SK-N-SH (cell line): ENCODE data around the gene PF4V1. TPM values are rescaled to one million over a fixed set of nuclear protein-coding genes. Genes with fewer than 3 reads are reported as not detected.

Experiments
- CTCF ChIA-PET: fragments of 300-600, 350-600 bp; formaldehyde crosslinking; extraction: SDS; loops from one replicate; lab custom pipeline; 2021; lab: Yijun Ruan, JAX
- POLR2A ChIA-PET: fragments of 350-600 bp; sonication (Branson Sonifier 250); formaldehyde crosslinking; extraction: SDS; loops from one replicate; lab custom pipeline; 2020; ENCODE audit warnings: antibody characterized with exemption, inconsistent platforms; lab: Yijun Ruan, JAX
- DNase-seq: peaks from one replicate; pipeline ENCODE4 v3.0.0; 2012
- H2AFZ ChIP-seq: fragments of 200-600 bp; sonication (generic); 2 replicates; pipeline ENCODE4 v1.8.1; 2016; ENCODE audit warnings: antibody characterized with exemption, mild to moderate bottlenecking, low read depth
- H3F3A ChIP-seq: fragments of 200-600 bp; sonication (generic); replicated peaks from 2 replicates; pipeline ENCODE3; 2016; ENCODE audit warnings: antibody characterized with exemption, mild to moderate bottlenecking; ENCODE audit not compliant: insufficient read depth
- H3K27ac ChIP-seq, 2 experiments: fragments of 200-500 bp in 1 of 2; fragments of 200-600 bp in 1 of 2; sonication (Bioruptor generic) in 1 of 2; sonication (generic), shearing (Covaris generic) in 1 of 2; 2 replicates each; pipeline versions ENCODE4 v1.5.1 to v1.6.1; 2014 to 2016; ENCODE audit warnings: low read depth in 2 of 2, inconsistent platforms in 1 of 2, low read length in 1 of 2, mild to moderate bottlenecking in 1 of 2, mixed read lengths in 1 of 2
- H3K27me3 ChIP-seq: fragments of 200-600 bp; sonication (generic), shearing (Covaris generic); 2 replicates; pipeline ENCODE4 v1.6.1; 2016; ENCODE audit warnings: mixed run types; ENCODE audit not compliant: insufficient read depth
- H3K36me3 ChIP-seq, 2 experiments: fragments of 200-500 bp in 1 of 2; fragments of 200-600 bp in 1 of 2; sonication (Bioruptor generic) in 1 of 2; sonication (generic) in 1 of 2; replicated peaks in 1 of 2; 2 replicates each; pipeline versions ENCODE3 to v1.5.1; 2014 to 2016; ENCODE audit warnings: low read length in 1 of 2, mild to moderate bottlenecking in 1 of 2; ENCODE audit not compliant: insufficient read depth in 2 of 2, control insufficient read depth in 1 of 2
- H3K4me1 ChIP-seq, 2 experiments: fragments of 200-500 bp in 1 of 2; fragments of 200-600 bp in 1 of 2; sonication (Bioruptor generic) in 1 of 2; sonication (generic), shearing (Covaris generic) in 1 of 2; 2 replicates each; pipeline versions ENCODE4 v1.5.1 to v1.6.1; 2014 to 2016; ENCODE audit warnings: low read depth in 1 of 2, low read length in 1 of 2, mixed run types in 1 of 2; ENCODE audit not compliant: insufficient read depth in 2 of 2, control insufficient read depth in 1 of 2
- H3K4me2 ChIP-seq: fragments of 200-600 bp; sonication (generic), shearing (Covaris generic); 2 replicates; pipeline ENCODE4 v1.6.1; 2017; ENCODE audit warnings: mixed run types
- H3K4me3 ChIP-seq, 2 experiments: fragments of 200-500 bp in 1 of 2; fragments of 200-600 bp in 1 of 2; sonication (Bioruptor generic) in 1 of 2; sonication (generic), shearing (Covaris generic) in 1 of 2; 2 replicates each; pipeline versions ENCODE4 v1.5.1 to v1.8.1; 2014 to 2016; ENCODE audit warnings: low read depth in 2 of 2, inconsistent platforms in 1 of 2, low read length in 1 of 2, mild to moderate bottlenecking in 1 of 2, mixed read lengths in 1 of 2, moderate library complexity in 1 of 2
- H3K79me2 ChIP-seq: fragments of 200-600 bp; sonication (generic); 2 replicates; pipeline ENCODE4 v1.8.1; 2017; ENCODE audit warnings: mild to moderate bottlenecking; ENCODE audit not compliant: insufficient read depth
- H3K9ac ChIP-seq: fragments of 200-600 bp; sonication (generic); 2 replicates; pipeline ENCODE4 v1.6.1; 2017; ENCODE audit warnings: mixed run types
- H3K9me2 ChIP-seq: fragments of 200-600 bp; sonication (generic); 2 replicates; pipeline ENCODE4 v1.6.1; 2017; ENCODE audit warnings: mixed run types
- H3K9me3 ChIP-seq: fragments of 200-600 bp; sonication (generic); 2 replicates; pipeline ENCODE4 v1.6.1; 2017; ENCODE audit warnings: mixed run types, mild to moderate bottlenecking, moderate library complexity
- H4K20me1 ChIP-seq: fragments of 200-600 bp; sonication (generic); 2 replicates; pipeline ENCODE4 v1.6.1; 2017; ENCODE audit warnings: mild to moderate bottlenecking, mixed run types; ENCODE audit not compliant: insufficient read depth
- CHD2 ChIP-seq: fragments of 150-350 bp; IDR thresholded peaks from 2 replicates; pipeline ENCODE4 v1.6.1; 2018; ENCODE audit warnings: low read length; ENCODE audit not compliant: partially characterized antibody
- CTCF ChIP-seq: fragments of 200-600 bp; sonication (generic); IDR thresholded peaks from 2 replicates; pipeline ENCODE4 v1.6.1; 2017; ENCODE audit warnings: antibody characterized with exemption, mild to moderate bottlenecking, moderate library complexity
- EP300 ChIP-seq, 2 experiments: IDR thresholded peaks; 2 replicates each; pipeline versions ENCODE4 v1.4.0 to v1.6.1; 2012; ENCODE audit warnings: borderline replicate concordance in 1 of 2, low read depth in 1 of 2, low read length in 1 of 2
- EZH2phosphoT487 ChIP-seq: fragments of 200-600 bp; sonication (generic); IDR thresholded peaks from 2 replicates; pipeline ENCODE4 v1.6.1; 2017; ENCODE audit warnings: low read depth, mixed run types, mild to moderate bottlenecking, antibody characterized with exemption, moderate library complexity, borderline replicate concordance
- FOSL2 ChIP-seq: IDR thresholded peaks from 2 replicates; pipeline ENCODE4 v1.4.0; 2012; ENCODE audit warnings: low read depth, mild to moderate bottlenecking, moderate library complexity, borderline replicate concordance
- FOXJ3 ChIP-seq: sonication (generic); formaldehyde crosslinking; IDR thresholded peaks from 2 replicates; pipeline ENCODE4 v1.5.1; 2020; ENCODE audit warnings: mild to moderate bottlenecking, missing genetic modification reagents
- FOXM1 ChIP-seq: IDR thresholded peaks from 2 replicates; pipeline ENCODE4 v1.4.0; 2012; ENCODE audit warnings: low read depth, mild to moderate bottlenecking
- NRF1 ChIP-seq: IDR thresholded peaks from 2 replicates; pipeline ENCODE4 v1.6.1; 2012; ENCODE audit warnings: low read depth, mild to moderate bottlenecking, low read length
- RAD21 ChIP-seq: IDR thresholded peaks from 2 replicates; pipeline ENCODE4 v1.6.1; 2012; ENCODE audit warnings: mild to moderate bottlenecking, low read length
- RCOR1 ChIP-seq: fragments of 150-350 bp; IDR thresholded peaks from 2 replicates; pipeline ENCODE4 v1.6.1; 2017; ENCODE audit warnings: antibody characterized with exemption, low read length
- RXRA ChIP-seq: IDR thresholded peaks from 2 replicates; pipeline ENCODE4 v1.4.0; 2012; ENCODE audit warnings: low read depth, mild to moderate bottlenecking, borderline replicate concordance
- SMC3 ChIP-seq: IDR thresholded peaks from 2 replicates; pipeline ENCODE4 v1.6.1; 2012; ENCODE audit warnings: low read depth, low read length, improper control_type of control experiment
- TCF12 ChIP-seq: IDR thresholded peaks from 2 replicates; pipeline ENCODE4 v1.4.0; 2012
- YY1 ChIP-seq: IDR thresholded peaks from 2 replicates; pipeline ENCODE4 v1.4.0; 2012; ENCODE audit warnings: low read depth, mild to moderate bottlenecking
- ZBTB33 ChIP-seq: IDR thresholded peaks from 2 replicates; pipeline ENCODE4 v1.4.0; 2012; ENCODE audit warnings: low read depth, borderline replicate concordance
- WGBS: methylation state at CpG from one replicate; pipeline ENCODE4 v1.1.6; 2017; ENCODE audit warnings: low lambda C conversion rate; 5-methylcytosine and 5-hydroxymethylcytosine counted together
- polyA plus RNA-seq, 3 experiments: library from polyadenylated mRNA; depleted of rRNA; stranded (reverse); fragments of >200 nt; gene quantifications; 2 replicates each; pipeline ENCODE4 v1.2.3, GENCODE V29; 2012
- TF ChIP-seq, protein P1 (sequence below): IDR thresholded peaks from 2 replicates; pipeline ENCODE4 v1.4.0; 2012; ENCODE audit warnings: low read depth, borderline replicate concordance

The PF4V1 gene
- polyA plus RNA-seq, 1 of the 3 experiments (the other 2 are of a cell fraction): not detected

GRCh38 chr4:73860181-73860580 is 7.1 kb downstream of the PF4V1 start:
- H3K9me3 ChIP-seq: no peaks in the 10 kb centered on the region
- POLR2A ChIA-PET: no interaction called here

More at GRCh38 chr4:73860181-73860580, 7.1 kb downstream of the PF4V1 start:
- H3K9me2 ChIP-seq: no peaks in the 10 kb centered on the region
- no peak overlapping the region for H3K27ac ChIP-seq
- H3K4me3 ChIP-seq: no peak overlapping the region
- H3K4me1 ChIP-seq: no peaks in the 10 kb centered on the region
- H4K20me1 ChIP-seq: no peaks in the 10 kb centered on the region
- CTCF ChIA-PET: no interaction called here
- no peak overlapping the region for H3K4me2 ChIP-seq
- no peaks in the 10 kb centered on the region for H3K36me3 ChIP-seq
- DNase-seq: no peak
- 3% methylated on average over 4 of the region's 4 CpGs for WGBS
- H3K79me2 ChIP-seq: no peaks in the 10 kb centered on the region
- H3K27me3 ChIP-seq: peaks cover 41% of the 10 kb centered on the region
- H2AFZ ChIP-seq: no peak overlapping the region
- TF ChIP-seq TCF12: no peak
- no peak for TF ChIP-seq NRF1
- no peak for TF ChIP-seq RAD21
- TF ChIP-seq YY1: no peak
- TF ChIP-seq RCOR1: no peak
- TF ChIP-seq ZBTB33: no peak
- TF ChIP-seq EZH2phosphoT487: no peak
- TF ChIP-seq SMC3: no peak
- TF ChIP-seq CHD2: no peak
- TF ChIP-seq RXRA: no peak
- TF ChIP-seq EP300 (IDR thresholded peaks at IDR 0.05; ENCODE audit: borderline replicate concordance in 1 of 2, low read depth in 1 of 2, low read length in 1 of 2): no peak
- no peak for TF ChIP-seq FOSL2
- no peak for TF ChIP-seq FOXM1
- TF ChIP-seq CTCF: no peak
- TF ChIP-seq, protein P1, sequence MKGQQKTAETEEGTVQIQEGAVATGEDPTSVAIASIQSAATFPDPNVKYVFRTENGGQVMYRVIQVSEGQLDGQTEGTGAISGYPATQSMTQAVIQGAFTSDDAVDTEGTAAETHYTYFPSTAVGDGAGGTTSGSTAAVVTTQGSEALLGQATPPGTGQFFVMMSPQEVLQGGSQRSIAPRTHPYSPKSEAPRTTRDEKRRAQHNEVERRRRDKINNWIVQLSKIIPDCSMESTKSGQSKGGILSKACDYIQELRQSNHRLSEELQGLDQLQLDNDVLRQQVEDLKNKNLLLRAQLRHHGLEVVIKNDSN: no peak
- TF ChIP-seq FOXJ3 (CRISPR knock-in tag): no peak
- no peaks in the 10 kb centered on the region for H3F3A ChIP-seq
- H3K9ac ChIP-seq: no peak overlapping the region
